Measurements from ENCODE around the gene KLHL13. TPM values are rescaled to one million over a fixed set of nuclear protein-coding genes. Genes with fewer than 3 reads are reported as not detected.

KLHL13 gene
- total RNA-seq, 3 donors from 2014 or later = 1.6 to 21.3 (median 20.2) TPM

GRCh38 chrX:118088084-118088483 is 28.5 kb downstream of the KLHL13 start:
- no peak overlapping the region for H3K4me3 ChIP-seq
- no peaks in the 10 kb centered on the region for H3K4me1 ChIP-seq
- no peaks in the 10 kb centered on the region for H3K36me3 ChIP-seq
- no peak overlapping the region for H3K27ac ChIP-seq
- no peak for TF ChIP-seq POLR2AphosphoS5 (IDR thresholded peaks at IDR 0.05)
- no peak for TF ChIP-seq POLR2A (IDR thresholded peaks at IDR 0.05)
- no peak for TF ChIP-seq CTCF (IDR thresholded peaks at IDR 0.05)
- intact Hi-C loops (cut with DNase I; ENCODE audit: low total_unique reads) = no loop called here
- H3K9me3 ChIP-seq = peaks cover 6 to 8% of the 10 kb centered on the region in 2 donors
- H3K27me3 ChIP-seq = no peaks in the 10 kb centered on the region
- no peak for DNase-seq (ENCODE audit: low spot score in 2 of 2)

- Histone ChIP-seq H3K27ac (no peak overlapping the region), H3K4me1 (no peaks in the 10 kb centered on the region), H3K36me3 (no peaks in the 10 kb centered on the region), H3K27me3 (no peaks in the 10 kb centered on the region), H3K4me3 (no peak overlapping the region), H3K9me3 (no peaks in the 10 kb centered on the region)
- DNase-seq (ENCODE audit: low spot score in 2 of 2) = no peak
- TF ChIP-seq POLR2A (IDR thresholded peaks at IDR 0.05) = no peak
- TF ChIP-seq CTCF (IDR thresholded peaks at IDR 0.05) = no peak
- no peak for TF ChIP-seq POLR2AphosphoS5 (IDR thresholded peaks at IDR 0.05)
- intact Hi-C loops (cut with DNase I; ENCODE audit: low total_unique reads) = no loop called here
These were observed 42.4 kb downstream of the KLHL13 start for GRCh38 chrX:118074196-118074595.

- Histone ChIP-seq H3K36me3 (no peaks in the 10 kb centered on the region), H3K9me3 (no peaks in the 10 kb centered on the region), H3K27ac (no peak overlapping the region), H3K4me1 (no peaks in the 10 kb centered on the region), H3K4me3 (no peak overlapping the region), H3K27me3 (no peaks in the 10 kb centered on the region)
- TF ChIP-seq POLR2A (IDR thresholded peaks at IDR 0.05) (no peak), CTCF (IDR thresholded peaks at IDR 0.05) (no peak), POLR2AphosphoS5 (IDR thresholded peaks at IDR 0.05) (no peak)
- DNase-seq (ENCODE audit: low spot score in 2 of 2) = no peak
- intact Hi-C loops (cut with DNase I; ENCODE audit: low total_unique reads) = no loop called here
These were observed 49.6 kb downstream of the KLHL13 start for GRCh38 chrX:118066867-118067515.

GRCh38 chrX:118062817-118063615 is 53.6 kb downstream of the KLHL13 start:
- Histone ChIP-seq H3K27ac (no peak overlapping the region), H3K36me3 (no peaks in the 10 kb centered on the region), H3K4me3 (no peak overlapping the region), H3K9me3 (no peaks in the 10 kb centered on the region), H3K4me1 (no peaks in the 10 kb centered on the region), H3K27me3 (no peaks in the 10 kb centered on the region)
- TF ChIP-seq POLR2AphosphoS5 (IDR thresholded peaks at IDR 0.05) (no peak), POLR2A (IDR thresholded peaks at IDR 0.05) (no peak), CTCF (IDR thresholded peaks at IDR 0.05) (no peak)
- no peak for DNase-seq (ENCODE audit: low spot score in 2 of 2)
- intact Hi-C loops (cut with DNase I; ENCODE audit: low total_unique reads) = no loop called here

All from breast epithelium (tissue), 4 donors.